ENCODE measurements around the gene POR. TPM values are rescaled to one million over a fixed set of nuclear protein-coding genes. Genes with fewer than 3 reads are reported as not detected.
A peak's percentile ranks its signal among the peaks of the same experiment; 100 is the strongest.

Gene POR
- total RNA-seq, 1 donor, result 90.7 TPM

- no peak for TF ChIP-seq CTCF (IDR thresholded peaks at IDR 0.05; ENCODE audit: insufficient read depth, low read depth, low read length)
- DNase-seq (ENCODE audit: low read depth), result no peak
- no peak overlapping the region for H3K4me3 ChIP-seq (ENCODE audit: low read depth, low read length)
These were observed 53.1 kb downstream of the POR start for GRCh38 chr7:75968012-75968411.

DNA sequence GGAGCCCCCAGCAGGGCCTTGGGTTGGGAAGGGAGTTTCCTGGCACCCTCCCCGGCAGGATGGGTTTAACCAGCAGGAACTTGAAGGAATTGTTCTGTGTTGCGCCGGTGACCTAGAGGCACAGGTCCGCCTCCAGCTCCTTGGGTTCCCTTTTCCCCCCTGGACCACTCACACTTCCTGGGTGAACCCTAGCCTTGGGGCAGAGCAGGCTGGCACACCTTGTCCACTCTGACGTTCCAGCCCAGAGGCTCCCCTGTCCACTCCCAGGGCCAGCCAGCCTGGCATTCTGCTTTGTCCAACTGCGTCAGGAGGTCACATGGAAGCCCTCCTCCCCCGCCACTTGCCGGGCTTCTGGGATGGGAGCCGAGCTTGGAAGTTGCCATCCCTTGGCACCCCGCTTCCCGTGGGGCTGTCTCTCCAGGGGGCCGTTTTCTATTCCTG is 53.6 kb downstream of the POR start:
- no peak for TF ChIP-seq CTCF (IDR thresholded peaks at IDR 0.05; ENCODE audit: insufficient read depth, low read depth, low read length)
- no peak overlapping the region for H3K4me3 ChIP-seq (ENCODE audit: low read depth, low read length)
- DNase-seq (ENCODE audit: low read depth), result no peak

DNA sequence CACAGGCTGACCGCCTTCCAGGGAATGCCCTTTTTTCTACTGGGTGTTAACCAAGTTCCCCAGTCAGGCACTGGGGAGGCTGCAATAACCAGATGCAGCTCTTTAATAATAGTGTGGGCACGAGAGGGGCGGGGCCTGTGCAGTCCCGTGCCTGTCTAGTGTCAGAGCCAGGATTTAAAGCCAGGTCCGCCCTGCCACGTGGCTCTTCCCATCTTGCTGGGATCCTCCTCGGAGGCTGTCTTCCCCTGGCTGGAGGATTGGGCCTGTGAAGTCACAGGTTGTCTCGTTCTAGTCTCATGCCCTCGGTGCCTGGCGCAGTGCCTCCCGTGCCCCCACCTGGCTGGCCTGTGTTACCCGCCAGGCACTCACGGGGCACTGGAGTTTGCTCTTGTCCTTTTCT is 54.2 kb downstream of the POR start:
- TF ChIP-seq CTCF (IDR thresholded peaks at IDR 0.05; ENCODE audit: insufficient read depth, low read depth, low read length), result no peak
- H3K4me3 ChIP-seq (ENCODE audit: low read depth, low read length), result no peak overlapping the region
- peak; percentile 86 for DNase-seq (ENCODE audit: low read depth)

- peak; percentile 24 for DNase-seq (ENCODE audit: low read depth)
- no peak for TF ChIP-seq CTCF (IDR thresholded peaks at IDR 0.05; ENCODE audit: insufficient read depth, low read depth, low read length)
- no peak overlapping the region for H3K4me3 ChIP-seq (ENCODE audit: low read depth, low read length)
These were observed 54.9 kb downstream of the POR start for GRCh38 chr7:75969704-75970498.

DNA sequence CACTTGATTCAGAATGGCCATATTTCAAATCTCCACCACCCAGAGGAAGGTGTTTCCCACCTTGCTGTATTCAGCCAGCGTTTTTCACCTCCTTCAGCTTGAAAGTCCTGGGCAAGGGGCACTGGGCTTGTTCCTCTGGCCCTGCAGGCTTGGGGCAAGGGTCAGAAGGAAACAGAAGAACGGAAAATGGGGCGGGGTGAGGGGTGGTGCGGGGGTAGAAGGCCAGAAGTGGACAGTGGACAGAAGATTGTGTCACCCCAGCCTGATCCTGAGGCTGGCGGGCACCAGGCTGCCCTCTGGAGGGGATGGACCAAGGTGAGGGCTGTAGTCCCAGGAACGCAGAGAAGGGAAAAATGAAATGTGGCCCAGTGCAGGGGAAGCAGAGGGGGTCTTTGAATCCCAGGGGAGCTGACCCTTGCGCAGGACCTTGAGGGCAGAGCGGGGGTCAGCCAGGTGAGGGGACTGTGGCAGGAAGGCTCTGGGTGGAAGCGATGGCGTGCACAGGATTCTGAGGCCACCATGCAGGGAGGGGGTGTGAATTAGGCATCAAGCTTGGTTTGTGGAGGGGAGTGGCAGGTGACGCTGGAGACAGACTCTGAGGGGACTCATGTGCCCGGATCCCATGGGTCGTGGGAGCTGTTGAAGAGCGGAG is 56.5 kb downstream of the POR start:
- TF ChIP-seq CTCF (IDR thresholded peaks at IDR 0.05; ENCODE audit: insufficient read depth, low read depth, low read length), result no peak

DNA sequence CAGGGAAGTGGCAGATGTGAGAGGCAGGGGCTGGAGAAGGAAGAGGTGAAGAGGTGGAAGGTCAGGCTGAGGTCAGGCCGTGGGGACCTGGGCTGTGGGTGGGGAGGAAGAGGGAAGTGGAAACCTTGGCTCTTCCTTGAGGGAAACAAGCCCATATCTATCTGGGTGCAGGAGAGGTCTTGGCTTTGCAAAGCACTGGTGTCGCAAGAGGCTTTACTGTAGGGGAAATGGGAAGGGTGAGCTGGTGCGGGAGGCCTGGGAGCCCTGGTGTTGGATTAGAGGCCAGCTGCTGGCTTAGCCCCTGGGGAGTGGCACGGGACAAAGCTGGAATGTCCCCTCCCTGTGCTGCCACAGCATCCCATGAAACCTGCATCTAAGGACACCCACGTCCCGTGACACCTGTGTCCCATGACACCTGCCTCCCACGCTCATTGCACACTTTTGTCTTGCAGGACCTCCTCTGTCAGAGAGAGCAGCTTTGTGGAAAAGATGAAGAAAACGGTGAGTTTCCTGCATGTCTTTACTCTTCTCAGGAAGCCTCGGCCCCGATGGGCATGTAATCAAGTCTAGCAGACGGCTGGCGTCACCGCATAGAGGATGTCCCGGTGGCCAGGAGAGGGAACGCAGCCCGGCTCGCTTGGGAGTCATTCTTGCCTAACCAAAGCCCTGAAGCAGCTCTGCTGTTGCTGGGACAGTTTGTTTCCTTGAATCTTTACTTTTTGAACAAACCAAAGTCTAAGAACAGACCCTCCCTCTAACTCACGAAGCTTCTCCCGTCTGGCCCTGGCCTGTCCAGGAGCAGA is 57.2 kb downstream of the POR start:
- H3K4me3 ChIP-seq (ENCODE audit: low read depth, low read length), result no peak overlapping the region
- peak; percentile 83 for DNase-seq (ENCODE audit: low read depth)
- TF ChIP-seq CTCF (IDR thresholded peaks at IDR 0.05; ENCODE audit: insufficient read depth, low read depth, low read length), result no peak

More for the DNA sequence above, 56.5 kb downstream of the POR start:
- no peak for DNase-seq (ENCODE audit: low read depth)
- no peak overlapping the region for H3K4me3 ChIP-seq (ENCODE audit: low read depth, low read length)
